ENCODE results near the gene PDGFB.

The PDGFB gene

GRCh38 chr22:39238966-39239505 lies 5.7 kb downstream of the PDGFB start:
- no peak for DNase-seq

GRCh38 chr22:39238561-39238960 lies 6.2 kb downstream of the PDGFB start:
- no peak for DNase-seq

- no peak for DNase-seq
Observed at GRCh38 chr22:39238101-39238466, 6.7 kb downstream of the PDGFB start.

GRCh38 chr22:39237318-39238100 lies 7.3 kb downstream of the PDGFB start:
- no peak for DNase-seq

GRCh38 chr22:39236321-39237317 lies 8.2 kb downstream of the PDGFB start:
- no peak for DNase-seq

- DNase-seq: no peak
Observed at GRCh38 chr22:39234867-39235687, 9.7 kb downstream of the PDGFB start.

GRCh38 chr22:39234472-39234787 lies 10.4 kb downstream of the PDGFB start:
- DNase-seq: no peak

- no peak for DNase-seq
Observed at GRCh38 chr22:39233710-39234471, 10.9 kb downstream of the PDGFB start.

GRCh38 chr22:39232806-39233709 lies 11.7 kb downstream of the PDGFB start:
- no peak for DNase-seq

GRCh38 chr22:39232246-39232645 lies 12.5 kb downstream of the PDGFB start:
- DNase-seq: no peak

GRCh38 chr22:39231197-39231950 lies 13.4 kb downstream of the PDGFB start:
- DNase-seq: no peak

GRCh38 chr22:39230261-39231196 lies 14.3 kb downstream of the PDGFB start:
- no peak for DNase-seq

GRCh38 chr22:39229688-39230260 lies 15.0 kb downstream of the PDGFB start:
- DNase-seq: no peak

- DNase-seq: no peak
Observed at GRCh38 chr22:39229075-39229474, 15.7 kb downstream of the PDGFB start.

GRCh38 chr22:39227542-39228272 lies 17.1 kb downstream of the PDGFB start:
- DNase-seq: no peak

GRCh38 chr22:39226353-39226752 lies 18.4 kb downstream of the PDGFB start:
- no peak for DNase-seq

- DNase-seq: no peak
Observed at GRCh38 chr22:39225591-39225990, 19.2 kb downstream of the PDGFB start.

- DNase-seq: no peak
Observed at GRCh38 chr22:39224550-39224949, 20.2 kb downstream of the PDGFB start.
